ENCODE data around the gene CCSER2. TPM values are rescaled to one million over a fixed set of nuclear protein-coding genes. Genes with fewer than 3 reads are reported as not detected.
A peak's percentile ranks its signal among the peaks of the same experiment; 100 is the strongest.

The CCSER2 gene
- total RNA-seq, 1 donor from 2014 or later: 66.1 TPM

- Histone ChIP-seq H3K4me1 (no peaks in the 10 kb centered on the region), H3K27me3 (ENCODE audit: low read depth) (peaks cover 22% of the 10 kb centered on the region), H3K36me3 (no peaks in the 10 kb centered on the region), H3K4me3 (no peak overlapping the region), H3K9me3 (no peaks in the 10 kb centered on the region), H3K27ac (no peak overlapping the region)
- no peak for TF ChIP-seq CTCF (IDR thresholded peaks at IDR 0.05)
- intact Hi-C loops (cut with DNase I): no loop called here
- no peak for DNase-seq
- ATAC-seq: no peak
These were observed 224.1 kb downstream of the CCSER2 start for GRCh38 chr10:84552478-84552877.

- DNase-seq (no peak), ATAC-seq (no peak)
- TF ChIP-seq CTCF (IDR thresholded peaks at IDR 0.05): no peak
- intact Hi-C loops (cut with DNase I): no loop called here
- Histone ChIP-seq H3K4me1 (no peaks in the 10 kb centered on the region), H3K4me3 (no peak overlapping the region), H3K27me3 (ENCODE audit: low read depth) (peaks cover 4% of the 10 kb centered on the region), H3K9me3 (no peaks in the 10 kb centered on the region), H3K36me3 (no peaks in the 10 kb centered on the region), H3K27ac (no peak overlapping the region)
These were observed 234.2 kb downstream of the CCSER2 start for GRCh38 chr10:84562592-84562991.

GRCh38 chr10:84563355-84563754 lies 235.0 kb downstream of the CCSER2 start:
- no peak for TF ChIP-seq CTCF (IDR thresholded peaks at IDR 0.05)
- DNase-seq (no peak), ATAC-seq (no peak)
- Histone ChIP-seq H3K27ac (no peak overlapping the region), H3K36me3 (no peaks in the 10 kb centered on the region), H3K4me1 (no peaks in the 10 kb centered on the region), H3K9me3 (no peaks in the 10 kb centered on the region), H3K4me3 (no peak overlapping the region), H3K27me3 (ENCODE audit: low read depth) (peaks cover 4% of the 10 kb centered on the region)
- intact Hi-C loops (cut with DNase I): no loop called here

- ATAC-seq (peak in 1 of 2 donors; percentile 24), DNase-seq (no peak)
- TF ChIP-seq CTCF (IDR thresholded peaks at IDR 0.05): no peak
- peaks cover 4% of the 10 kb centered on the region for H3K27me3 ChIP-seq (ENCODE audit: low read depth)
- no peak overlapping the region for H3K27ac ChIP-seq
- H3K4me3 ChIP-seq: no peak overlapping the region
- H3K9me3 ChIP-seq: no peaks in the 10 kb centered on the region
- no peaks in the 10 kb centered on the region for H3K36me3 ChIP-seq
- no peaks in the 10 kb centered on the region for H3K4me1 ChIP-seq
- intact Hi-C loops (cut with DNase I): no loop called here
These were observed 235.5 kb downstream of the CCSER2 start for GRCh38 chr10:84563868-84564267.

- Histone ChIP-seq H3K27me3 (ENCODE audit: low read depth) (peaks cover 4% of the 10 kb centered on the region), H3K4me3 (no peak overlapping the region), H3K4me1 (no peaks in the 10 kb centered on the region), H3K9me3 (no peaks in the 10 kb centered on the region), H3K27ac (no peak overlapping the region), H3K36me3 (no peaks in the 10 kb centered on the region)
- intact Hi-C loops (cut with DNase I): no loop called here
- DNase-seq: no peak
- no peak for TF ChIP-seq CTCF (IDR thresholded peaks at IDR 0.05)
- no peak for ATAC-seq
These were observed 237.6 kb downstream of the CCSER2 start for GRCh38 chr10:84565881-84566582.
